SU-DHL-6 (cell line): ENCODE results near the gene NCLN.

Source experiments
- EZH2phosphoT487 ChIP-seq: fragments of 200-600 bp; sonication (generic), shearing (Covaris generic); conservative IDR thresholded peaks from 2 replicates; pipeline ENCODE4 v1.6.1; 2018; ENCODE audit warnings: mild to moderate bottlenecking, antibody characterized with exemption, low read length, moderate library complexity, mixed read lengths
- TF ChIP-seq, protein P1 (sequence below): fragments of 200-600 bp; sonication (generic); IDR thresholded peaks from one replicate; pipeline ENCODE4 v1.5.1; 2017; ENCODE audit warnings: antibody characterized with exemption, mild to moderate bottlenecking, low read length, moderate library complexity; ENCODE audit not compliant: insufficient read depth, poor library complexity, severe bottlenecking

DNA sequence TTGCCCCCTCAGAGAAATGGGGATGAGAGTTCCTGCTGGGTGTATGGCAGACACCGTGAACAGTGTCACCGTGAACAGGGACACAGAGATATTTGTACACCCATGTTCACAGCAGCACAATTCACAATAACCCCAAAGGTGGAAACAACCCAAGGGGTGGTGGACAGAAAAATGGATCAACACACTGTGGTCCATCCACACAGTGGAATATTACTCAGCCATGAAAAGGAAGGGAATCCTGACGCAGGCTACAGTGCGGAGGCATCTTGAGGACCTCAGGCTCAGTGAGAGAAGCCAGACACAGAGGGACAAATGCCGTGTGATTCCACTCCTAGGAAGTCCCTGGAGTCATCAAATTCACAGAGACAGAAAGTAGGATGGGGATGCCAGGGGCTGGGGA lies 31.1 kb downstream of the NCLN start:
- TF ChIP-seq, protein P1, sequence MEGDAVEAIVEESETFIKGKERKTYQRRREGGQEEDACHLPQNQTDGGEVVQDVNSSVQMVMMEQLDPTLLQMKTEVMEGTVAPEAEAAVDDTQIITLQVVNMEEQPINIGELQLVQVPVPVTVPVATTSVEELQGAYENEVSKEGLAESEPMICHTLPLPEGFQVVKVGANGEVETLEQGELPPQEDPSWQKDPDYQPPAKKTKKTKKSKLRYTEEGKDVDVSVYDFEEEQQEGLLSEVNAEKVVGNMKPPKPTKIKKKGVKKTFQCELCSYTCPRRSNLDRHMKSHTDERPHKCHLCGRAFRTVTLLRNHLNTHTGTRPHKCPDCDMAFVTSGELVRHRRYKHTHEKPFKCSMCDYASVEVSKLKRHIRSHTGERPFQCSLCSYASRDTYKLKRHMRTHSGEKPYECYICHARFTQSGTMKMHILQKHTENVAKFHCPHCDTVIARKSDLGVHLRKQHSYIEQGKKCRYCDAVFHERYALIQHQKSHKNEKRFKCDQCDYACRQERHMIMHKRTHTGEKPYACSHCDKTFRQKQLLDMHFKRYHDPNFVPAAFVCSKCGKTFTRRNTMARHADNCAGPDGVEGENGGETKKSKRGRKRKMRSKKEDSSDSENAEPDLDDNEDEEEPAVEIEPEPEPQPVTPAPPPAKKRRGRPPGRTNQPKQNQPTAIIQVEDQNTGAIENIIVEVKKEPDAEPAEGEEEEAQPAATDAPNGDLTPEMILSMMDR: no peak
- no peak for TF ChIP-seq EZH2phosphoT487
